ENCODE data around the gene PSMA7.

The PSMA7 gene

DNA sequence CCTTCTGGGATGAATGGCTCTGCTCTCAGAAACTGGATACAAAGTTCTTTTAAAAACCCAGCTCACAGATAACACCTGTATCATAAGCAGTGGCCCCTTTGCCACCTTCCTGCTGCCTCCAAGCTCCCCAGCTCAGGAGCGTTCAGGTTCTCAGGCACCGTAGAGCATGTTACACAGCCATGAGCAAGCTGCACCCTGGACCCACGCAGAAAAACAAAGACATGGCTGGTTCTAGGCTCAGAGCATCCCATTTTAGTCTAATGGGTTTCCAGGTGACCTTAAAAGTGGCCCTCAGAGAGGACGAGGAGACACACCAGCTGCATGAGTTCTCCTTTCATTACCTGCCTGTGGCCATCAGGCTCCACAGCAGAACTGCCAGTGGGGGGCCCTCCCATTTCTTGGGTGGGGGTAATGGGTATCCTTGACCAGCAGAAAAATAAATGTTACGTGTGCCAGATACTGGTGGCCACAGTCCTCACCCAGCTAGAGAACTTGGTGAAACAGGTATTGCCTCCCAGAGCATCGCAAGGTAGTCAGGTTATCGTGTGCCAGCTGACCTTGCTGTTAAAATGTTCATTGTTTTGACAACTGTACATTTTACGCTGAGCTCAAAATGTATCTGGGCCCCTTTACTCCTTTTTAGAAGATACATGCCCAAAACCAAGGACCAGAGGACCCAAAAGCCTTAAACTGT lies 7.5 kb downstream of the PSMA7 start:
- no peak for DNase-seq

DNA sequence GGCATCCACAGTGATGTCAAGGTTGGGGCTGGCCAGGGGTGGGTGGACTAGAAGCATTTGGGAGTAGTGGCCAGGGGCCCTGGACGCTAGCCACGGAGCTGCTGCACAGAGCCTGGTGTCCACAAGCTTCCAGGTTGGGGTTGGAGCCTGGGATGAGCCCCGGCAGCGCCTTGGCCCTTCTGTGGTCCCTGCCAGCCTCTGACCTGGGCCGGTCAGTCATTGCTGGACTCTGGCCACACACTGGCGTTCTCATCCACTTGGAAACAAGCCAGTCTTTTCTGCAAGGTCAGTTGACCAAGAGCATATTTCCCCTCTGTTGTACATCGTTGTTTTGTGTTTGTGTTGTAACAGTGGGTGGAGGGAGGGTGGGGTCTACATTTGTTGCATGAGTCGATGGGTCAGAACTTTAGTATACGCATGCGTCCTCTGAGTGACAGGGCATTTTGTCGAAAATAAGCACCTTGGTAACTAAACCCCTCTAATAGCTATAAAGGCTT lies 8.4 kb downstream of the PSMA7 start:
- no peak for DNase-seq

DNA sequence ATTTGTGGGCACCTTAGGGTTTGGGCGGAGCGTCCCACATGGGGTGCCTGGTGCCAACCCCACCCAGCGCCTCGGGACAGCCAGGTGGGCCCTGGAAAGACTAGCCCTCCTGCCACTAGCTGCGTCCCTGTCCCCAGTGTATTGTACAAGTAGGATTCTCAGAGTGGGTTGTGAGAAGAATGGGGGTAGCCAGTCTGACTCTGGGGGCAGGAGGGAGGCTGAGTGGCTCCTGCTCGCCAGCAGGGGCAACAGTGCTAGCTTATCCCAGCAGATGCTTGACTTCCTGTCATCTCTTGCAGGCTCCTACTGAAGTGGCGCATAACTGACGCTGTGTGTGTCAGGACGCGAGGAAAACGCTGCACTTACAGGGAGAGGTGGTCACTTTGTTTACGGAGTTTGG lies 9.3 kb downstream of the PSMA7 start:
- no peak for DNase-seq

DNA sequence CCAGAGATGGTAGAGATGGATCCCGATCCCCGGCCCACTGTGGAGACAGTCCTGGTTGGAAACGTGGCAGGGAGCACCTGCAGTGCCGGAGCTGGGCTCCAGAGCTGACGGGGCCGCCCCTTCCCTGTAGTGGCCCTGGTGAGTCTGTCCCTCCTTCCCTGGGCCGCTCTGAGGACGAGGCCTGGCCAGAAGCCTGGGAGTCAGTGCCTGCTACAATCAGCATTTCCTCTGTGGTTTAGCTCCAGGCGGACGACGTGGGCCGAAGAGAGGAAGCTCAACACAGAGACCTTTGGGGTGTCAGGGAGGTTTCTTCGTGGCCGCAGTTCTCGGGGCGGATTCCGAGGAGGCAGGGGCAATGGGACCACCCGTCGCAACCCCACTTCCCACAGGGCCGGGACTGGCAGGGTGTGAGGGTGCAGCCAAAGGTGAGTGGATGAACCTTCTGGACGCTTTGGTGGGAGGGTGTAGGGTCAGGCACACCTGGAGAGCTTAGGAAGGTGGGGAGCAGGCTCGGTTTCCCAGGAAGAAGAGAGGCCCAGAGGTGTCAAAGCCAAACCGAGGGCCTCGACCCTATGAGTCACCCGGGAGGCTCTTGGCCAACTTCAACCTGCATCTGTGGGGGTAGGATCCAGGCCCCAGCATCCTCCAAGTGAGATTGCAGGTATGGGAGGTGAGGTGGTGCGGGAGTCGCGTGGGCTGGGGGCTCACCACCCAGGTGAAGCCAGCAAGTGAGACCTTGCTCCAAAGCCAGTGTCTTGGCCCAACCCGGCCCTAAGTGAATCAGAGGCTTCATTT lies 9.9 kb downstream of the PSMA7 start:
- DNase-seq = no peak

DNA sequence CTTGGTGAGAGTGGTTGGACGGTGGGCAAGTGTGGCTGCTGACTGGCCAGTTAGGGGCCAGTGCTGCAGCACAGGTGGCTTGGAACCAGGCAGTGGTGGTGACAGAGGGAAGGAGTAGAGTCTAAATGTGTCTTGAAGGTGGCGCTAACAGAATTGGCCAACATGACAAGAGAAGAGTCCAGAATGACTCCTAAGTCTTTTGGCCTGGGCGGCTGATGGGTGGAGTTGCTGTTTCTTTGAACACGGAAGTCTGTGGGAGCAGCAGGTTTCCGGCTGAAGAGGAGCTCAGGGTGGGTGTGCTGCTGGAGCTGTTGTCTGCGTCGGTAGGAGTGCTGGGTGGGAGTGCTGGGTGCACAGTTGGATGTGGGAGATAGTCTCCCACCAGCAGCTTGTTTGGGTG lies 10.8 kb downstream of the PSMA7 start:
- DNase-seq = no peak

DNA sequence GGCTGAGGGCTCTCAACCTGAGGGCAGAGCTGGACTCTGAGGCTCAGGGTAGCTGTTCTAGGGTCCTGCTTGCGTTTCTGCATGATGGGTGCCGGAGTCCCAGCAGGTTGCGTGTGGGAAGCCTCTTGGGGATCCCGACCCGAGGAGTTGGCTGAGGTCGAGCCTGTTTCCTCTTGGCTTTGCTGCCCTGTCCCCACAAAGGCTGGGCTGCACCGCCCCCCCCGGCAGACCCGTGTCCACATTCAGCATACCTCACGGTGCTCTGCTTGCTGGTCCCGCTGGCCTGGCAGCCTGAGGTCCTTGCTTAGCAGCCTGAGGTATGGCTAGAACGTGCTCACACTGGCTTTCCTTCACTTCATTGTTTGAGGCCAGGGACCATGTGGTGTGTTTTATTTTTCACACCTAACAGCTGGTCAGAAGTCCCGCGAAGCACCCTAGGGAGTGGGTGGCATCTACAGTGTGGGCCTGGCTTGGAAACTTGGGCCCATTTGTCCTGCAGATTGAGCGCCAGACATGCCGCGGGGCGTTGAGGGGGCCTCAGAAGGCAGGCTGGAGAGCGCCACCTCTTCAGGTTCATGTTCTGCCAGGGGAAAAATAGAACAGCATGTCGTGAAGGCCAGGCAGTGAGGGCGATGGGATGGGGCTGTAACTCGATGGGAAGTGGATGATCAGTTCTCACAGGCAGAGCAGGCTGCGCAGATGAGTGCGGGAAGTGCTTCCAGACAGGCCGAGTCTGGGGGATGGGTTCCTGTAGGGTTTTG lies 11.5 kb downstream of the PSMA7 start:
- no peak for DNase-seq

DNA sequence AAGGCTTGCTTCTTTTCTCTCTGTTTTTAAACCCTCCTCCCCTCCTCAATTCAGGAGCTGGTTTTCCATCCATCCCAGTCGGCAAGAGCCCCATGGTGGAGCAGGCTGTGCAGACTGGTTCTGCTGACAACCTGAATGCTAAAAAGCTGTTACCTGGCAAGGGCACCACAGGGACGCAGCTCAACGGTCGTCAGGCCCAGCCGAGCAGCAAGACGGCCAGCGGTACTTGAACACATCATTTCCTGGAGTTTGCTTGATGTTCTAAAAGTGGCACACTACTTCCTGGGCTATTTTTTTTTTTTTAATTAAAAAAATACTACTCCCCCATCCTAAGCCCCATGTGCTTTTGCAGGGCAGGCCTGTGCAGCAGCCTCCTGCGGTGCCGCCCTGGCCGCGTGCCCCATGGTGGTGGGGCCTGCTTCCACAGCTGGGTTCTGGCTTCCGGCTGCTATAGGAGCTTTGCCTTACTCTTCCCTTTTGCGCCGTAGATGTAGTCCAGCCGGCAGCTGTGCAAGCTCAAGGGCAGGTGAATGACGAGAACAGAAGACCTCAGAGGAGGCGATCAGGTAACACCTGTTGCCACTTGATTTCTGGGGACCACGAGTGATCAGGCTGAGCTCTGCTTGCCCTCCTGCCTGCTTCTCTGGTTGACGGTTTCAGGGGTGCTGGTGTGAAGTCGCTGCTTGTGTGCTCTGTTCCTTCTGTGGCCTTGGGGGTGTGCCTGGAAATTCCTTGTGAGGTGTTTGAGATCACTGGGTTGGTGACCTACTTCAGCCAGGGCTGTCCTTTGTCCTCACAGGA lies 13.3 kb downstream of the PSMA7 start:
- no peak for DNase-seq

DNA sequence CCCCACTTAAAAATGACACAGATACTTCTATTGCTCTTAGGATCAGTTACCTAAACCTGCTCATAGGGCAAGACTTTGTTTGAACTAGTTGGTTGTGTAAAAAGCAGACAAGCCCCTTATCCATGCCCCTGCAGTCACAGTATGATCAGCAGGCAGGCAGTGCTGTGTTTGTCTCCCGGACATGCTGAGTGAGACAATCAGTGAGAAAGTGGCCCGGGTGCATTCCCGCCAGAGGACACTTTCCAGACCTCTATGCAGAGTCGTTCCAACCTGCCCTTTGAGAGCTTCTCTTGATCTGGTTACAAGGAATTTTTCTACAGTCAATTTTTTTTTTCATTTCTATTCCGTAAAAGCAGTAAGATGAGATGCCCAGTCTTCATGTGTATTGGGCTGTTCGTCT lies 14.7 kb downstream of the PSMA7 start:
- no peak for DNase-seq

DNA sequence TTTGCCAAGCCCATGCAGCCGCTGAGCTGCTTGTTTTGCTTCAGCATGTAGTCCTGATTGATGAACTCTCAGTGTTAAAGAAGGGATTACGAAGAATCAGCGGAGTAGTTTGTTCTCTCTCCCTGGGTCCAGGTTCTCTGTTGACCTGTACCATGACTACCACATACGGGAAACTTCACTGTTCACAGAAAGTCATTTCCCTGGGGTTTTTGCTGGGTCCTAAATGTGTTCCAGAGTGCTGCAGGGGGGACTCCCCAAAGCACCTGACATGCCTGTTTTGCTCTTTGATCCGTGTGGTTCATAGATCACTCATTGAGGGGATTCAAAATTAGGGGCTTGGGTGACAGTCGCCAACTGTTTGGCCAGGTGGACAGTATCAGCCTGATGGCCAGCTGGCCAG lies 15.4 kb downstream of the PSMA7 start:
- DNase-seq = no peak

DNA sequence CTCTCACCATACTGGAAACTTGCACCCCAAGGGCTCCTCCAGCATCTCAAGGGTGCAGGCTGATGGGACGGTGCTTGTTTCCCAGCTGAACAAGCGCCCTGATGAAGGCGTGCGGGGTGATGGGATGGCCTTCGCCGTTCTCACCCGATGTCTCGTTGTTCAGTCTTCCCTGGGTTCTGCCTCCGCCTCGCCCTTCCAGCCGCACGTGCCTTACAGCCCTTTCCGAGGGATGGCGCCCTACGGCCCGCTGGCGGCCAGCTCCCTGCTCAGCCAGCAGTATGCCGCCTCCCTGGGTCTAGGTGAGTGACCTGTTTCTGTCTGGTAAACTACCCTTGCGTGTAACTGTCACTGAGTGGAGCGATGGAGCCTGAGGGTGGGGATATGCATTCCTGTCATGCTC lies 17.1 kb downstream of the PSMA7 start:
- no peak for DNase-seq

DNA sequence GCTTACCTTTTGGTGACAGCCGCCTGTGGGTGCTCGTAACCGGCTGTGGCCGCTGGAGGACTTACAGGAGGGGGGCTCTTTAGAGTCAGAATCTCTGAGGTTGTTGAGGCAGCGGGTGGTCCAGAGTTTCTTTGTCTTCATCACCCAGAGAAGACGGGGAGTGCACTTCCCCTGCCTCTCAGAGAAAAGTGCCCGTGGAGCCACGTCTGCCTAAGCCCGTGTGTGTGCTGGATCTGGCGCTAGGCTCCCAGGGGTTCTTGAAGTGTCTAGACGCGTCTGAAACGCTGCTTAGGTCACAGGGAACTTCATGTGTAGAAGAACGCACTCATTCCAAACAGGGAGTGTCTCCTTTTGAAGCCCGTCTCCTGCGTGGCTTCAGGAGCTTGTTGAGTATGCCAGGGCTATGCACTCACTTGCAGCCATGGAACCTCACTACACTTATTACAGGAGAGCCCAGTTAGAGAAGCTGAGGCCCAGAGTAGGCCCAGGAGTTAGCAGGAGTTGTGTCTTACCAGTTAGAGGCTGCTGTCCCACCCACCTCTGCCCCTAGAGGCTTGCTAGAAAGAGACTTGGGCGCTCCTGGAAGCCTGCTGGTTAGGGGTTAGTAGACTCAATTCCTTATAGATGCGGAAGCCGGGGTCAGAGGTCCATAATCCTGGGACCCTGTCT lies 19.6 kb downstream of the PSMA7 start:
- DNase-seq = no peak

DNA sequence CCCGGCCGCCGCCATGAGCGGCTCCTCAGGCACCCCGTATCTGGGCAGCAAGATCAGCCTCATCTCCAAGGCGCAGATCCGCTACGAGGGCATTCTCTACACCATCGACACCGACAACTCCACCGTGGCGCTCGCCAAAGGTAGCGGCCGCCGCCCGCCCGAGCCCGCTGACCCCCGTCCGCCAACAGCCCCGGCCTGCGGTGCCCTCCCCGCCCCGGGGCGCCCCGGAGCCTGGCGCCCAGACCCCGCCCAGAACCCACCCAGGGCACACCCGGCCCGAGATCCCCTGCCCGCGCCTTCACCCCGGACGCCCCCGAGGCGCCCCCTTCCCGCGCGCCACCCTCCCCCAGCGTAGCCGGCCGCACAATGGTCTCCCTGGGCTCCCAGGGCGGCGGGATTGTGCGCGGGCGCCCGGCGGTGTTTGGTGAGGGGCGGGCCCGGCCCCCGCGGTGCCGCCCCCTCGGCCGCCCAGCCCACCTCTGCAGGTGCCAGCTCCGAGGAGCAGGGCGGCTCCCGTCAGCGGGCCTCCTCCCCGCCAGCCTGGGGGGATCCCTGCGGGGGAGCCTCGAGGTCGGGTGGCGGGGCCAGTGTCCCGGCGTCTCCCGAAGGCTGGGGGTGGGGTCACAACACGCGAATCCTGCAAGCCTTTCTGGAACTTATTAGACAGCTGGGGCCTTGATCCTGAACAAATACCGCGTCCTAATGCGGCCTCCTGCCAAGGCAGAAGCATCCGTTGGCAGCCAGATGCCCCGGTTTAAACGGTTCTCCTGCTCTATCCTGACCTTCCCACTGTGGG lies 20.3 kb downstream of the PSMA7 start:
- DNase-seq = peak; percentile 82

DNA sequence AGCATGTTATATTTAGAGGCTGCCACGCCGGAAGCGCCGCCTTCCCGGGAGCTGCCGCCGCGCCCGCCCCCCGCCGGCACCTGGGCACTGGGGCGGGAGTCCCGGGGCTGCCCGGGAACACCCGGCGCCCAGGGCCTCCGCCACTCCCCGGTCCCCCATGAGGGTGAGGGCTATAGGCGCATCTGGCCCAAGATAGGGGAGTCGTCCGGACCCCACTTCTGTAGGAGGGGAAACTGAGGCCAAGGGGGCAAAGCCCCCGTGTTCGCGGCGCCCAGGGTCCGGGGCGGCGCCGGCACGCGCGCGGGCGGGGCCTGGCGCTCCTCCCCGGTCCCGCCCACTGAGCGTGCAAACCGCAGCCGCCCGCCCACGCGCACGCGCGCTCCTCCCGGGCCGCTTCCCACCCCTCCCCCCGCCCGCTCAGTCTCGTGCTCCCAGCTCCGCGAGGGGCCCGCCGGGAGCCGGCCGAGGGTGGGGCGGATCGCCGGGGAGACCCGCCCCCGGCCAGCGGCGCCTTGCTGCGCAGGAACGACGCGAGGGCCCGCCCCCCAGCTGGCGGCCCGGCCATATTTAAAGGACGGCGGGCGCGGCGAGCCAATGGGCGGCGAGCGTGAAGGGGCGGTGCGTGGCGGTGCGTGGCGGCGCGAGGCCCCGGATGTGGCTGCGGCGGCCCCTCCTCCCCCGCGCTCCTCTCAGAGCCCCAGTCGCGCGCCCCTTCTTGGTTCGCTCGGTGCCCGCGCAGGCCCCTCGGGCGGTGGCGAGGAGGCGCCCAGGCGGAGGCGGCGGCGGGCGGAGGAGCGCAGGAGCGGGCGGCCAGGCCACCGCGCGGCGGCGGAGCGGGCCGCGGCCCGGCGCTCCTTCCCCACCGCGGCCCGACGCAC lies 21.2 kb downstream of the PSMA7 start, which contains the start of gene LSM14B:
Gene LSM14B, plus strand, starts transcription at position 700 of the 878 bp plus-strand sequence. CDS start 192 bp downstream, outside the sequence.
- peak; percentile 99 for DNase-seq

DNA sequence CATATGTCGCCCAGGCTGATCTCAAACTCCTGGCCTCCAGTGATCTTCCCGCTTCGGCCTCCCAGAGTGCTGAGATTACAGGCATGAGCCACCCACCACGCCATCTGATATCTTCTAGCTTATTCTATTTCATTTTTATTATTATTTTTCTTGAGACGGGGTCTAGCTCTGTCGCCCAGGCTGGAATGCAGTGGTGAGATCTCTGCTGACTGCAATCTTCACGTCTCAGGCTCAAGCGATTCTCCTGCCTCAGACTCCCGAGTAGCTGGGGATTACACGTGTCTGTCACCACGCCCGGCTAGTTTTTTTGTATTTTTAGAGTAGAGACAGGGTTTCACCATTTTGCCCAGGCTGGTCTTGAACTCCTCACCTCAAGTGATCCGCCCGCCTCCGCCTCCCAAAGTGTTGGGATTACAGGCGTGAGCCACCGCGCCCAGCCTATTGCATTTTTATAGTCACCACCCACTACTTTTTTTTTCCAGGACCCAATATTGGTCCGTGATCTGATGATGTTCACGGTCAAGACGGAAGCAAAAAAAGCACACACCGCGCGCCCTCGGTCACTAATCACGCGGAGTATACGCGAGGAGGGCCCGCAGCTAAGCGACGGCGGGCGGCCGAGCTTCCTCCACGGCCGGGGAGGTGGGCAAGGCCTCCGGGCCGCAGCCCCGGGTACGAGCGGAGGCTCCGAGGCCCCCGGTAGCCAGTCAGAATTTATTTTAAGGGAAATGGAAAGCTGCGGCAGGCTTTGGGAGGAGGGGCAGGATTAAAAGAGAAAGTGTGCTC lies 22.0 kb downstream of the PSMA7 start:
- no peak for DNase-seq

DNA sequence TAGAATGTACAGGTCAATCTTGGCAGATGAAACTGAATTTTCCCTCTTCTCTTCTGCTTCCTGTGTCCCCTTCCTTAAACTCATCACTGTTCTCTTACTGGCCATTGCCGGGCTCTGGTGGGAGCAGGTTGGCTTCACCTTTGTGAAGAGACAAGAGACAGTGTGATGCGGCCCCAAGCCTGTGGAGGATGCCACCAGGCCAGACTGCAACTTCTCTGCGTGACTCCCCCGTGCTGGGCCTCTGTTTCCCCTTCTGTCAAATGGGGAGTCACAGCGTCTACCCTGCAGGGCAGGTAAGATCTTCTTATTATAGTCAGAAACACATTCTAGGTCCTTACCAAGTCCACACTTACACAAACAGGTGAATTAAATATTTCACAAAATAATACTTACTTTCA lies 22.8 kb downstream of the PSMA7 start:
- DNase-seq = no peak

DNA sequence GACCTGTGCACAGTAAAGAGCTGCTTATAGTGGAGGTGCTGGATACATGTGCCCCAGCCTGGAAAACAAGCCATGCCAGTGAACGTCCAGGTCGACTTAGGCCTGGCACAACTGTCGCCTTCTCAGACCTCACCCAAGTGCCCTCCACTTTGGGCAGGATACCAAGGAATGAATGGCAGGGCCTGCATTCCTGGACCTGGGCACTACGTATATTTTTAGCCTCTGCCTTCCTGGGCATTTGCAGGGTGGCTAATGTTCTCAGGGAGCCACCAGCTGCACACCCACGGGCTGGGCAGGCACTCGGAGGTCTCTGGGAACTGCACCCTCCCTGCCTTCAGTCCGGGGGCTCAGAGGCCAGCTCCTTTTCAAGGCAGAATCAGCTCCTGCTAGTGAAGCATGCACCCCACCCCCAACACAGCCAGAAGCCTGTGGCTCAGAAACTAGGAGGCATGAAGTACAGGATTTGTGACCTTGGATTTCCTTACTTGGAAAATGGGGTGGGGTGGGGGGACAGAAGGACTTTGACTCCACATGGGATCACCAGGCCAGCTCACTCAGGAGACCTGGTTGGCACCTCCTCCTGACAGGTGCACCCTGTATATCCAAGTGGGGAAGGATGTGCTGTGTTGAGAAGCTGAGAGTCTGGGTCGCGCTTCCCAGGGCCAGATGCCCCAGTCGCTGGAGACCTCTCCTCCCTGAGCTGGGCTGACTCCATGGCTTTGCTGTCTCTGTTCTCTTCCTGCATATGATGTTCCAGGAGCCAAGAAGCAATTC lies 23.4 kb downstream of the PSMA7 start:
- DNase-seq = no peak

DNA sequence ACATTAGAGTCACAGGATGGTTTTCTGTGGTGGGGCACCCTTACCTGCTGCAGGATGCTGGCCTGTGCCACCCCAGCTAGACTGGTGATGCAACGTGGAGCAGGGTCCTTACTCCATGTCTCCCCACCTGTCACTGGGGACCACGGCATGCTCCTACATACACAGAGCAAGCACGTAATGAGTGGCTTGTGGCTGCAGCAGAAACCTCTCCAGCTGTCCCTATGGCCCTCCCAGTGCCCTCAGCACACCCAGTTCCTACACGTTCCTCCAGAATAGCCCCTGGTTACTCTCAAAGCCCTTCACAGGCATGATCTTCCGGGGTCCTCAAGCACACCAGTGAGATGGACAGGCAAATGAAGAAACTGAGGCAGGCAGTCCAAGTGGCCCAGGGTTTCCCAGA lies 24.1 kb downstream of the PSMA7 start:
- DNase-seq = no peak

All from activated effector memory CD4-positive, alpha-beta T cell treated with anti-CD3 and anti-CD28 coated beads, Interleukin-2, amount 50 U/mL, for 16 hours (primary cell).